Activated CD4-positive, alpha-beta T cell treated with anti-CD3 and anti-CD28 coated beads for 1 hour (primary cell): Measurements from ENCODE around the gene UGDH.
"Not testable (repeated sequence)": the region's sequence is repeated elsewhere in the genome, so short reads cannot be mapped to it uniquely, and the experiment has no call there.

Source experiments
- DNase-seq: peaks from one replicate; pipeline ENCODE4 v3.0.0-alpha.2; 2020

The UGDH gene

DNA sequence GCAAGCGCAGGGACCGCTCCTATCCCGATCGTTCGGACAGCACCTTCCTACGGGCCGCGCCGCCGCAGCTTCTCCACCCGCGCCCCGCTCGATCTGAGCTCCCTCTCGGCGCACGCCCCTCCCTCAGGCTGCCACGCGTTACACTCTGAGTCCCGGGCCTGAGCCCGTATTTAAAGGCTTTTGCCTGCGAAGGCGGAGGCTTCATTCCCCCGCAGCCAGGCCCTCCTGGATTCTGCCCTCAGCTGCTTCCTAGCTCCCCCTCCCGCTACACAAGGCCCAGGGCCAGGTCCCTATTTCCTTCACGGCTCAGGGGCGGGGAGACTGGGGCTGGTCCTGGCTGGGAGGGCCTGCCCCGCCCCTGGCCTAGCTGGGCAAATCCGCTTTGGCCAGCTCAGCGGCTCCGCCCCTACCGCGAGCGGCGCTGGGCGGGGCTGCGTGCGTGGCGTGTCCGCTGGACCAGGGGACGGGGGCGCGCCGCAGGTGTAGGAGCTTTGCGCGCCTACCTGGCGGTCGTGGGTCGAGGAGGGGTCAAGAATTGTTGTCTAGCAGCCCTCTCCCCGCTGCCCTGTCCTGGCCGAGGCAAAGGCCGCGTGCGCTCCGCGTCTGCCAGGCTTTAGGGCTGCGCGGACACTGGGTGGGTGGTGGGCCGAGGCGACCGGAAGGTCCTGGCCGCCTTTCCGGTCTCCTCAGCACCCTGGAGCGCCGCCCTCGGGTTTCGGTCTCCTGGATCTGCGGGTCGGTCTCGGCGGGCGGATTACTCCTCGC is at the start of gene UGDH:
Gene UGDH (minus strand): TSS at position 144 of the 765 bp plus-strand sequence. CDS start 5,927 bp downstream, outside the sequence.
- DNase-seq, result peak; percentile 82

DNA sequence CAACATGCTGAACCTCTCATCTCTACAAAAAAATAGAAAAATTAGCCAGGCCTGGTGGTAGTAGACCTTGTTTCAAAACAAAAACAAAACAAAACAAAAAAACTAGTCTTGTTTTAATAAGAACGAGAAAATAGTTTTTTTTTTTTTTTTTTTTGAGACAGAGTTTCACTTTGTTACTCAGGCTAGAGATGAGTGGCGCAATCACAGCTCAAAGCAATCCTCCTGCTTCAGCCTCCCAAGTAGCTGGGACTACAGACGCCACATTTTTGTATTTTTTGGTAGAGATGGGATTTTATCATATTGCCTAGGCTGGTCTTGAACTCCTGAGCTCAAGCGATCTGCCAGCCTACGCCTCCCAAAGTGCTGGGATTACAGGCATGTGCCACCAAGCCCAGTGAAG is 47.7 kb upstream of the UGDH start:
- no peak for DNase-seq

DNA sequence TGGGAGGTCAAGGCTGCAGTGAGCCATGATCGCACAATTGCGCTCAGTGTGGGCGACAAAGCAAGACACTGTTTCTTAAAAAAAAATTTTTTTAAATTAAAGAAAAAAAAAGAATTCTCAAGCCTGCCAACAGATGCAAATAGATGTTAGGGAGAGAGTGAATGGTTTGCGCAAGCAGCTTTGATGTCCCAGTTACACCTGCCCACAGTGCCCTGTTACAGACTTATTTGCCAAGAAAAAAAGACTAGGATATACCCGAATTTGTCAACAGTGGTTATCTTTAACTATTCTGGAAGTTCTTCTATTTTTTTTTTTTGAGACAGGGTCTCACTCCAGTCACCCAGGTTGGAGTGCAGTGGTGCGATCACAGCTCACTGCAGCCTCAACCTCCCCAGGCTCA is 44.3 kb upstream of the UGDH start:
- DNase-seq, result no peak

DNA sequence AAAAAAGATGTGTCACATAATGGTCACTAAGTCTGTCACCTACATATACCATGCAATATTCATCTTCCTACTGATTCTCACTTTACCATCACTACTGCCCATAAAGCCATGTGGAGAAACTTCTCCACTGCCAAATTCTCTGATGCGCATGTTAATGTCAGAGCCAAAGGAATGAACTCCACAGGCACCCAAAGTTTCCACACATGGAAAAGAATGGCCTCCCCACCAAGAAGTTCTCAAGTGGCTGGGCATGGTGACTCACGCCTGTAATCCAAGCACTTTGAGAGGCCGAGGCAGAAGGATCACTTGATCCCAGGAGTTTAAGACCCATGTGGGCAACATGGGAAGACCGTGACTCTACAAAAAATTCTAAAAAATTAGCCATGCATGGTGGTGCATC is 43.8 kb upstream of the UGDH start:
- DNase-seq, result no peak

DNA sequence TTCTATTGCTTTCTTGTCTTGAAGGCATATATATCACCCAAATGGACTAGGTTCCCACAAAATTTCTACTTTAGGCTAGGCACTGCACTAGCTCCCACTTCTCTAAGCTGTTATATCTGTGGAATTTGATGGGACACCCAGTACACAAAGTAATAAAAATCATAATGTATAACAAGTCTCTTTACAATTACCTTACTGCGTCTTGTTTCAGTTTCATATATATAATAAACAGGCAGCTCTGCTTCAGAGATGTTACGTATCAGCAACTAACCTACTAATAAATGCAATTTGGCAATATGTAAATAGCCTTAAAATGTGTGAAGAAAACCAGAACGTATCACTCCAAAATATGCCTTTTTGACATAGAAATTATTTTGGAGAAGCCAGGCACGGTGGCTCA is 42.0 kb upstream of the UGDH start:
- no peak for DNase-seq

DNA sequence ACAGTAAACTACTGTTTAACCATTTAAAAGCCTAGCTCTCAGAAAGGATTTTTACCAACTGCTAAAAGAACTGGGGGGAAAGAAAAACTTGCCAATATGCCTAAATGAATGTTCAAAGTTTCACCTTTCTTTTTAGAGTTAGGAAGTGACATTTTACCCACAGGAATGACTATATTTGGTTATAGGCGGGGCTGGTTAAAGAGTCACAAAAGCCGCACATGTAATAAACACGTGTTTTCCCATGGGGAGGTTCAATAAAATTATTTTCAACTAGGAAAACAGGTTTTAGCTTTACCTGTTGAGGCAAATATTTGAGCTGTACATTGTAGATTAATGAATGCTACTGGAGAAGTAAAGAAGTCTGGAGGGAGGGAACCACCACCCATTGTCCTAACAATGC is 41.6 kb upstream of the UGDH start:
- no peak for DNase-seq

DNA sequence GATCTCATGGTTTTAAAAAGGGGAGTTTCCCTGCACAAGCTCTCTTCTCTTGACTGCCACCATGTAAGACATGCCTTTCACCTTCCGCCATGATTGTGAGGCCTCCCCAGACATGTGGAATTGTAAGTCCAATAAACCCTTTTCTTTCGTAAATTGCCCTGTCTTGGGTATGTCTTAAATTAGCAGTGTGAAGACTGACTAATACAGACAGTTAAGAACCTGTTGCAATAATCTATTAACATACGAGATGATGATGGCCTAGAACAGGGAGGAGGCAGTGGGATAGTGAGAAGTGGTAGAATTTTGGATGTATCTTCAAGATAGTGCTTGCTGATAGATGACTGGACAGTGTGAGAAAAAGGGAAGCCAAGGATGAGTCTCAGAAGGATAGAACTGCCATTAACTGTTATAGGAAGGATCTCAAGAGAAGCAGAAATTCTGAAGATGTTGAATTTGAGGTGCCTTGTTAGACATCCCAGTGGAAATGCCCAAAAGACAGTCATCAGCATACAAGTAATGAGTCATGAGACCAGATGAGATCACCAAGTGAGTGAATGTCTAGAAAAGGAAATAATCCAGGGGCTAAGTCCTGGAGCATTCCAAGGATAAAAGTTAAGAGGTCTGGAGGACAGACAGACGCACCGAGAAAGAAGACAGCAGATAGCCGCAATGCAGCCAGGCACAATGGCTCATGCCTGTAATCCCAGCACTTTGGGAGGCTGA is 38.8 kb upstream of the UGDH start:
- no peak for DNase-seq

DNA sequence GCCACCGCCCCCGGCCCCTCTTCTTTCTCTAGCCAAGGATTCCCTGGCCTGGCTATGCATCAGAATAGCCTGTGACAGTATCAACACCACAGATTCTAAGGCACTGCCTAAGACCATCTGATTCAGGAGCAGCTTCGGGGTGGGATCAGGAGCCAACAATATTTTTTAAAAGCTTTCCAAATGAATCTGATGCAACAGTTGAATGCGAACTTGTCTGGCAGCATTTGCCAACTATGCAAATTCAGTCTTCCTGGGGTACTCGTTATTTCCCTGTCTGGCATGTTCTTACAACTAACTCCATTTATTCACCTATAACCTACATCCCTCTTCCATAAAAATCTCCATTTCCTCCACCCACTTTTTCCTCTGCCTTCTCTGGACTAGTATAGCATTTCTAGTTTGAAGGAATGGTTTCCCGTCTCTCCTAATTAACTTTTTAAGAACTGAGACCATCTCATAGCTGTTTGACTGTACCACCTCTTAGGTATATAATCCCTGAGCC is 36.2 kb upstream of the UGDH start:
- DNase-seq, result no peak

DNA sequence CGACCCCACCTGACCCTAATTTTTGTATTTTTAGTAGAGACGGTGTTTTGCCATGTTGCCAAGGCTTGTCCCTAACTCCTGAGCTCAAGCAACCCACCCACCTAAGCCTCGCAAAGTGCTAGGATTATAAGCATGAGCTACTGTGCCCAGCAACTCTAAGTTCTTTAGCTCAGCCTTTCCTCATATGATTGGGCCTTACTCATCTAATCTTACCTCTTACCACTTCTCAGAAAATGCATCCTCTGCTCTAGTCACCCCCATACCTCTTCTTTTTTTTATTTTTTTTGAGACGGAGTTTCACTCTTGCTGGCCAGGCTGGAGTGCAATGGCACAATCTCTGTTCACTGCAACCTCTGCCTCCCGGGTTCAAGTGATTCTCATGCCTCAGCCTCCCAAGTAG is 35.6 kb upstream of the UGDH start:
- no peak for DNase-seq

DNA sequence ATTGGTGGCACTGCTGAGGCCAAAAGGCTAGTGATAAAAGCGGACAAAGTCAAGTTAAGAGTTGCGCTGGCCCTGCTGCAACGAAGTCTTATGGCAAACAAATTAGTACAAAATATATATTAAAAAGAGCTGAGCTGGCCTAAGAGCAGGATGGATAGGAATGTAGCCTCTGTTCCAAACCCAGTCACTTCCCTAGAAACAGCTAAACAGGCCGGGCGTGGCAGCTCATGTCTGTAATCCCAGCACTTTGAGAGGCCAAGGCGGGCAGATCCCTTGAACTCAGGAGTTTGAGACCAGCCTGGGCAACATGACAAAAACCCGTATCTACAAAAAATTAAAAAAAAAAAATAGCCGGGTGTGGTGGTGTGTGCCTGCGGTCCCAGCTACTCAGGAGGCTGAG is 32.4 kb upstream of the UGDH start:
- no peak for DNase-seq

DNA sequence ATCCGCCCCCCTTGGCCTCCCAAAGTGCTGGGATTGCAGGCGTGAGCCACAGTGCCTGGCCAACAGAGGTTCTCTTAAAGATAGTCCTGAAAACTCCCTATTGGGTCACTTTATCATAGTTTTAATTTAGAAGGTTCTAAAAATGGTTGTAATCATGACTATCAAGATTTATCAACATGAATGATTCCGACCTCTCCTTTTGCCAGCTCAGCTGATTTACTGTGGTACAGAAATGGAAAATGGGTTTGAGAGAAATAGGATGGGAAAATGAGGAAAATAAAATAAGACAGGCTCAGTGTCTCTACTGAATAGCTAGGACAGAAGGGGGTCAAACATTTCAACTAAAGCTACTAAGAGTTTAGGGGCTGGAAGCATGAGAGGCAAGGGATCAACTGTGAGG is 28.2 kb upstream of the UGDH start:
- DNase-seq, result no peak

DNA sequence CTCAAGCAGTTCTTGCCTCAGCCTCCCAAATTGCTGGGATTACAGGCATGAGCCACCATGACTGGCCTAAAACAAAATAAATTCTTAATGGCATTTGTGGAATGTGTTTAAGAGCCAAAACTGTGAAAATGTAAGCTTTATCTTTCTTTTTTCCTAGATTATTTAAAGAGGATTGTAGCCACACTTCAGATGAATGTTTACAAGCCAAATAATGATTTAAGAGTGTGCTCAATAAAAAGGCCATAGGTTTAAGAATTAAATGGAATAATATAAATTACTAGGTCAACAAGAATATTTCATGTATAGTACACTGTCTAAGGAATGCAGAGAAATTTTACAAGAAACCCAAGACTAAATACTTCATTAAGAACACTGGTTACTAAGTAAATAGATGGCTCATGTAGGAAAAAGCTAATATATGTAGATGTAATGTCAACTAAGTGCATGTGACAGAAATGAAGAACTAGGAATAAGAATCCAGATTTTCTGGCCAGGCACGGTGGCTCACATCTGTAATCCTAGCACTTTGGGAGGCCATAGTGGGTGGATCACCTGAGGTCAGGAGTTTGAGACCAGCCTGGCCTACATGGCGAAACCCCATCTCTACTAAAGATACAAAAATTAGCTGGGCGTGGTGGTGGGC is 21.3 kb upstream of the UGDH start:
- DNase-seq, result no peak

DNA sequence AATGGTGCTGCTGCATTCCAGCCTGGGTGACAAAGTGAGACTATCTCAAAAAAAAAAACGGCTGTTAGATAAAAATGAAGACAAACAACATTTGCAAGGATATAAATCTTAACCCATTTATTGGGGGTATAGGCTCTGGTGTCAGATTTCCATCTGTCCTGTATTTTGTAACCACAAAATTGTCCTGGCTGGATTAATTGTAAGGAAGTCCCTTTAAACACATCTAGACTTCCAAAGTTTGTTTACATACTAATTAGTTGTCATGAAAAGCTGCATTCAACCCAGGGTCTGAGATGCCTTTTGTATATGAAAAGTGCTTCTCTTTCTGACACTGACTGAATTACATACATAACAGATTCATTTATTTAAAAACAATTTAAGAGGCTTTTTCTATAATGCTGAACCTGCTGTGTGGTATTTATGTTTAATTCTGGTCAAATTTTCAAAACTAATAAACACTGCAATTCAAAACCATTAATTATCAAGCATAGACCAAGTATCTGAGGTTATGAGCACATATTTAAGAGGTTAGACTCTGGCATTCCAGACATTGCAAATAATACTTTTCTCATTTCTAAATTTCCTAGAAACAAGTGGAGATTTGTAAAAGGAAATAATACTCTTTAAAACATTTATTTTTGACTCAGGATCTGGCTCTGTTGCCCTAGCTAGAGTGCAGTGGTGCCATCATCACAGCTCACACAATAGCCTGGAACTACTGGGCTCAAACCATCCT is 17.5 kb upstream of the UGDH start:
- DNase-seq, result no peak

DNA sequence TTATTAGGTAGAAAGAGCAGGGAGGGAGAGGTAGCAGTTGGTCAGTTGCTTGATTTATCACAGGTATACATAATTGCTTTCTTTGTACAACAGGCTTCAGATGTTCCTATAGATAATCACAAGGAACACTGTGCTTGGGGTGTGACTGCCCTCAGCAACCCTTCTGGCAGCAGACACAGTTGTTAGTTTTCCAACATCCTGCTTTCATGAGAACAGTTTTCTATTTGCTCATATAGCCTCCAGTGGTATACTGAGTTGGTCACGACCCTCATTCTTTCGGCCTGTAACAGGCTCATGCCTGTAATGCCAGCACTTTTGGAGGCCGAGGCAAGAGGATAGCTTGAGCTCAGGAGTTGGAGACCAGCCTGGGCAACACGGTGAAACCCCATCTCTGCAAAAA is 16.8 kb upstream of the UGDH start:
- DNase-seq, result not testable (repeated sequence)

DNA sequence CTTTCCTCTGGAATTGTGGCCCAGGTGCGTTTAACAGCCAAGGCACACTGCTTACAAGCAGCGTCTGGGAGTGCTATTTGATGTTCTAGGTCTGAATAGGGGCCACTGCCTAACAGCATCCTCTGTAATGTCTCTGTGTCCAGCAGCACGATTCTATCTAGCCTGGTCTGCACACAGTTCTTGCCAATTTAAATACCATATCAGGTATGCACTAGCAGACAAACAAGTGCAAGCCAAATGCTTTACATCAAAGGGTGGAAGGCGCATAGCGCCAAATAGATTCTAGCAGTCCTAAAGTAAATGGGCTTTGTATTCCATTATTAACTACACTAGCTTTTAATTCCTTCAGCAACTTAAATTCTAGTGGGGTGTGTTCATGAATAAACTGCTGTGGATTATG is 15.8 kb upstream of the UGDH start:
- DNase-seq, result no peak

DNA sequence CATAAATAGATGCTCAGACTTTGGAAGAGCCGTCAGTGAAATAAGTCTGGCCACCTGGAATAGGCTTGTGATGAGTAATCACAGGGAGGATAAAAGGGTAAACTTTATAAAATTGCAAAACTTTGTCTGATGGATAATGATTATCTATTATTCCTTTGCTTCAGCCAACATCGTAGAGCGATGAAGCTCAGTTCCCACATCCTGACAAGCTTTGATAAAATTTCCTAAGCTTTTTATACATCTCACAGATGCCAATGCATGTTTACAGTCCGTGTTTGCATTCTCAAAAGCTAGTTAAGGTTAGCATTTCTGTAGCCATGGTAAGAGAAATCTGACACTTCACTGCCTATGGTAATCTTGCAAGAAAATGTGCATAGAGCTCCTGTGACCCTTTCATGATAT is 15.4 kb upstream of the UGDH start:
- DNase-seq, result no peak

DNA sequence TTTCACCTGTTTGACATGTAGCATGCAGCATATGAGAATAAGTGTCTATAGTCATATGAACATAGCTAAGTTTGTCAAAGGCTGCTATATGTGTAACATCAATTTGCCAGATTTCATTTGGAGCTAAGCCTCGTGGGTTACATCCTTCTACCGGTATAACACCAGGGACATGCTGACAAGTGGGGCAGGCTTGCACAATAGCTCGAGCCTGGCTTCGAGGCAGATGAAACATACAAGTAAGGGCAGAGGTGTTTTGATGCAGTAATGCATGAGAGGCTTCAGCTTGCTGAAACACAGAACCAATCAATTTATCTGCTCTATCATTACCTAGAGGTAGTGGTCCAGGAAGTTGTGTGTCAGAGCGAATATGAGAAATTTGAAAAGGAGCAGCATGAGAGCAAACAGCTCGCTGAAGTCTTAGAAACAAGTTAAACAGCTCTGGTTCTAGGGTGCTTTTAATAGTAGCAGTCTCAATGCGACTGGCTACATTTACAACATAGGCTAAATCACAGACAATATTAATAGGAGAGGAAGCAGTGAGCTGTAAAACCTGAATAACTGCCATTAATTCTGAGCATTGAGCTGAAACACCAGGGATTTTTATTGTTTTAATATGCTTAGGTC is 14.9 kb upstream of the UGDH start:
- no peak for DNase-seq

DNA sequence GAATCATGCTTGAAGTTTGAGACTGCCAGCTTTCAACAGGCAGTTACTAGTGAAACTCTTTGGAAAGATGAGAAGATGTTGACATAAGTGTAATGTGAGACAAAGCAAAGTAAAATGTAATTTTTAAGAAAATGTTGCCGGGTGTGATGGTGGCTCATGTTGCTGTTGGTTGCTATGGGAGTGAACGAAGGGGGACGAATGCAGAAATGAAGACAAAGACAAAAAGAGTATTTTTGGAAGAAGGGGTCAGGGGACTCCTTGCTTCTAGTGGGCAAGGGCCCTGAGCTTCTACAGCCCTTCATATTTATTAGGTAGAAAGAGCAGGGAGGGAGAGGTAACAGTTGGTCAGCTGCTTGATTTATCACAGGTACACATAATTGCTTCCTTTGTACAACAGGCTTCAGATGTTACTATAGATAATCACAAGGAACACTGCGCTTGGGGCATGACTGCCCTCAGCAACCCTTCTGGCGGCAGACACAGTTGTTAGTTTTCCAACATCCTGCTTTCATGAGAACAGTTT is 11.9 kb upstream of the UGDH start:
- DNase-seq, result no peak

DNA sequence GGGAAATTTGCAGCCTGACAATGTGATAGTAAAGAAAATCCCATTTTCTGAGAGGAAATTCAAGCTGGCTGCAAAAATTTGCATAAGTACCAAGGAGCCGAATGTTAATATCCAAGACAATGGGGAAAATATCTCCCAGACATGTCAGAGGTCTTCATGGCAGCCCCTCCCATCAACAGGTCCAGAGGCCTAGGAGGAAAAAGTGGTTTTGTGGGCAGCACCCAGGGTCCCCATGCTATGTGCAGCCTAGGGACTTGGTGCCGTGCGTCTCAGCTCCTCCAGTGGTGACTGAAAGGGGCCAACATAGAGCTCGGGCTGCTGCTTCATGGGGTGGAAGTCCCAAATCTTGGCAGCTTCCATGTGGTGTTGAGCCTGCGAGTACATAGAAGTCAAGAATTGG is 6.3 kb upstream of the UGDH start:
- DNase-seq, result no peak

DNA sequence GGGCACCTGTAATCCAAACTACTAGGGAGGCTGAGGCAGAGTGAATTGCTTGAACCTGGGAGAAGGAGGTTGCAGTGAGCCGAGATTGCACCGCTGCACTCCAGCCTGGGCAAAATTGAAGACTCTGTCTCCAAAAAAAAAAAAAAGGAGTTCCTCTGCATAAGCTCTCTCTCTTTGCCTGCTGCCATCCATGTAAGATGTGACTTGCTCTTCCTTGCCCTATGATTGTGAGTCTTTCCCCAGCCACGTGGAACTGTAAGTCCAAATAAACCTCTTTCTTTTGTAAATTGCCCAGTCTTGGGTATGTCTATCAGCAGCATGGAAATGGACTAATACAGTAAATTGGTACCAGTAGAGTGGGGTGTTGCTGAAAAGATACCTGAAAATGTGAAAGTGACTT is 5.0 kb upstream of the UGDH start:
- not testable (repeated sequence) for DNase-seq

DNA sequence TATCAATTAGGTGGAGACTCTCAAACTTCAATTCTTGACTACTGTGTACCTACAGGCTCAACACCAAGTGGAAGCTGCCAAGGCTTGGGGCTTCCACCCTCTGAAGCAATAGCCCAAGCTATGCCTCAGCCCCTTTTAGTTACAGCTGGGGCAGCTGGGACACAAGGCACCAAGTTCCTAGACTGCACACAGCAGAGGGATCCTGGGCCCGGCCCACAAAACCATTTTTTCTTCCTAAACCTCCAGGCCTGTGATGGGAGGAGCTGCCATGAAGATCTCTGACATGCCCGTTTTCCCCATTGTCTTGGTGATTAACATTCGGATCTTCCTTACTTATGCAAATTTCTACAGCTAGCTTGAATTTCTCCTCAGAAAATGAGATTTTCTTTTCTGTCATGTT is 3.4 kb upstream of the UGDH start:
- no peak for DNase-seq

DNA sequence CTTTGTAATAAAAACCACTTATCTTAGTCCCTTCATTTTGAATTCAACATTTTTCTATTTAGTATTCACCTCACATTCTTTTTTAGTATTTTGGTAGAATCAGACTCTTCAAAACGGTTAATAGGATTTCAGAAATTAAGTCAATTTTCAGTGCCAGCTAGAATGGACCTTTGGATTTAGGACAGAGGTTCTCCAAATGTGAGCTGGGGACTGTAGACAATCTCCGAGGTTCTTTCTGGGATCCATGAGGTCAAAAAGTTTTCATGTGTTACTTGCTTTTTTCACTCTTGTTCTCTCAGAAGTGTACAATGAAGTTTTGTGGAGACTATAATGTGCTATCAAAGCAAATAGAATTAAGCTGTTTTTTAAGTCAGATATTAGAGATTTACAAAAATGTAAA is 2.3 kb upstream of the UGDH start:
- no peak for DNase-seq

DNA sequence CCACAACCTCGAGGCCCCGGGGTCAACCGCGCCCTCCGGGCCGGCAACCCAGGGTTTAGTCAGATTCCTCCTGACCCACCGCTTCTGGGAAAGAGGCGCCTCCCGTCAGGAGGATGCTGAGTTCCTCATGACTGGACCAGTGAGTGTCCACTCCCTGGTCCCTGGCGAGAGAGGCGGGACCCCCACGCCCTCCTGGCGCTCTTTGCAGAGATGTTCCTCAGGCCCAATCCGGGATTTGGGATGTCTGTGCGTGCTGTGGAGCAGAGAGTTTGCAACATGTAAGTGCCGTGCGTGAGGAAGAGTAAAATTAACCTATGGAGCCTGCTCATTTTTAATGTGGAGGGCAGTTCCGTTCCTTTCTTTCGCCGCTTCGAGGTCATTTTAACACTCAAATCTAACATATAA is 824 bp upstream of the UGDH start:
- no peak for DNase-seq
